Omental fat pad (tissue), 4 donors: ENCODE measurements around the gene TMEM8B. TPM values are rescaled to one million over a fixed set of nuclear protein-coding genes. Genes with fewer than 3 reads are reported as not detected.
A peak's percentile ranks its signal among the peaks of the same experiment; 100 is the strongest.
"Not testable (repeated sequence)": the region's sequence is repeated elsewhere in the genome, so short reads cannot be mapped to it uniquely, and the experiment has no call there.

ENCODE experiments used
- ATAC-seq: fragments of 150-250 bp; one replicate; pipeline ENCODE4 v1.9.1; 2016; ENCODE audit warnings: mild to moderate bottlenecking, moderate library complexity; ENCODE audit not compliant: low FRiP score
- DNase-seq: peaks from one replicate; pipeline ENCODE4 v3.0.0-alpha.2; 2019; ENCODE audit warnings: low spot score
- total RNA-seq, 4 donors: library from RNA; depleted of rRNA; stranded (reverse); fragments of >200 nt; gene quantifications; one replicate each; pipeline ENCODE4 v1.1.0, GENCODE V29; 2016
- TF ChIP-seq, protein P1 (sequence below), 3 donors: fragments of 450-650 bp; IDR thresholded peaks; one replicate each; pipeline ENCODE4 v1.5.1; 2016 to 2017; ENCODE audit warnings: antibody characterized with exemption in 3 of 3, mild to moderate bottlenecking in 3 of 3, moderate library complexity in 2 of 3

TMEM8B gene
- total RNA-seq, 4 donors from 2014 or later, result 2.7 to 13.2 (median 4.6) TPM

DNA sequence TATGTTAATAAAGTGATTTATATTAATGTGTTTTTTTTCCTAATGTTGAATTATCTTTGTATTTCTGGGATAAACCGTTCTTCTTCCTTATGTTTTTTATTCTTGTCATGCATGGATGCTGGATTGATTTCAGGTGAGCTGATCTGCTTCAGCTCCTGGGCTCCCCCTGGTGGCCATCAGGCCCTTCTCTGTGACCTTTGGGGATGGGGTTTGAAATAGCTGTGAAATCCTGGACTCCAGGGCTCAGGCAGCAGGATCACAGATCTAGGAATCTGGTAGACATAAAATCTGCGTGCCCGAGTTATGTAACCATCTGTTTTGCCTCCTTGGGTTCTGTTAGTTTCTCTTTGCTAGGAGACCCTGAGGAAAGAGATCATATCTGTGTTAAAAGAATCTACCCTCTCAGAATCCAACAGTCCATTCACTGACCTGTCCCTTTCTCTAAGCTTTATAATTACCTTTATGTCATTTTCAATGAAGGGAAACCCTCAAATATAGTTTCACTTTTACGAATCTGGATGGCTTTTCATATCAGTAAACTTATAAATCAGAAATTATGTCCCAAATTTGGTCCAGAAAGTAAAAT is 53.3 kb downstream of the TMEM8B start:
- DNase-seq, result peak; percentile 93
- TF ChIP-seq, protein P1, sequence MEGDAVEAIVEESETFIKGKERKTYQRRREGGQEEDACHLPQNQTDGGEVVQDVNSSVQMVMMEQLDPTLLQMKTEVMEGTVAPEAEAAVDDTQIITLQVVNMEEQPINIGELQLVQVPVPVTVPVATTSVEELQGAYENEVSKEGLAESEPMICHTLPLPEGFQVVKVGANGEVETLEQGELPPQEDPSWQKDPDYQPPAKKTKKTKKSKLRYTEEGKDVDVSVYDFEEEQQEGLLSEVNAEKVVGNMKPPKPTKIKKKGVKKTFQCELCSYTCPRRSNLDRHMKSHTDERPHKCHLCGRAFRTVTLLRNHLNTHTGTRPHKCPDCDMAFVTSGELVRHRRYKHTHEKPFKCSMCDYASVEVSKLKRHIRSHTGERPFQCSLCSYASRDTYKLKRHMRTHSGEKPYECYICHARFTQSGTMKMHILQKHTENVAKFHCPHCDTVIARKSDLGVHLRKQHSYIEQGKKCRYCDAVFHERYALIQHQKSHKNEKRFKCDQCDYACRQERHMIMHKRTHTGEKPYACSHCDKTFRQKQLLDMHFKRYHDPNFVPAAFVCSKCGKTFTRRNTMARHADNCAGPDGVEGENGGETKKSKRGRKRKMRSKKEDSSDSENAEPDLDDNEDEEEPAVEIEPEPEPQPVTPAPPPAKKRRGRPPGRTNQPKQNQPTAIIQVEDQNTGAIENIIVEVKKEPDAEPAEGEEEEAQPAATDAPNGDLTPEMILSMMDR (IDR thresholded peaks at IDR 0.05), result peak in 2 of 3 donors; percentile 39 to 88
- ATAC-seq, result peak; percentile 92

DNA sequence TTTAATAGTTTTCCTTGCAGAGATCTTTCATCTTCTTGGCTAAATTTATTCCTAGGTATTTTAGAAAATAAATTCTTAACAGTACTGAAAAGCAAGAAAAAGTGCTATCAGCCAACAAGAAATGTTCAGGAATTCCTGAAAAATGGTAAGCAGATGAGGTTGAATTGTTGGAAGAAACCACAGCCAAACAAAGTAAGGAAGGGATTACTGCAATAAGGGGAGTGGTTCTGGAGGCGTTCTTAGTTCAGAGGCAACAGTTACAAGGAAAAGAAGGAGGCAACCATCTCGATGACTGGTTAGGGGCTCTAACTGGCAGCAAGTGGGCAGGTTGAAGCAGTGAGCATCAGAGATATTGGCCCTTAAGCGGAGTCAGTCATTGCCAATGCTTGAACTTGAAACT is 54.0 kb downstream of the TMEM8B start:
- ATAC-seq, result peak; percentile 77
- DNase-seq, result no peak
- TF ChIP-seq, protein P1 (IDR thresholded peaks at IDR 0.05), result no peak

DNA sequence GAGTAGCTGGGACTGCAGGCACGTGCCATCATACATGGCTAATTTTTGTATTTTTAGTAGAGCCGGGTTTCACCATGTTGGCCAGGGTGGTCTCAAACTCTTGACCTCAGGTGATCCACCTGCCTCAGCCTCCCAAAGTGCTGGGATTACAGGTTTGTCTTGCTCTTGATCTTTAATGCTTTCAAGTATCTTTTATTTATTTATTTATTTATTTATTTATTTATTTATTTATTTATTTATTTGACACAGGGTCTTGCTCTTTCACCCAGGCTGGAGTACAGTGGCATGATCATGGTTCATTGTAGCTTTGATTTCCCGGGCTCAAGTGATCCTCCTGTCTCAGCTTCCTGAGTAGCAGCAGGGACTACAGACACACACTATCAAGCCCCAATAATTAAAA is 55.9 kb downstream of the TMEM8B start:
- ATAC-seq, DNase-seq: not testable (repeated sequence)

DNA sequence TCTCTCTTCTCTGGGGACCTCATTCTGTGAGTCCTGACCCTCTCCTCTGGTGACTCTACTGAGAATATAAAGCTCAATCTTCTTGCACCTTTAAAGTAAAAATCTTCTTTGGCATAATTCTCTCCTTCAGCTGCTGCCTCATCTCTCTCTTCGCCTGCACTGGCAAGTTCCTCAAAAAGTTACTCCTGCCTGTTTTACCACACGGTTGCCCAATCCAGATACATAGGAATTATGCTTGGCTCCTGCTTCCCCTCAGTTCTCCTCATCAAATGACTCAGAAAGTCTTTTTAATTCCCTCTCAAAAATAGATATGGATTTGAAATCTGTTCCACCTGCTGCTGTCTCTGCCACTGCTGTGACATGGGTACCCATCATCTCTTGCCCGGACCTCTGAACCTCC is 62.6 kb downstream of the TMEM8B start:
- DNase-seq, result no peak
- ATAC-seq, result no peak
- TF ChIP-seq, protein P1 (IDR thresholded peaks at IDR 0.05), result no peak

DNA sequence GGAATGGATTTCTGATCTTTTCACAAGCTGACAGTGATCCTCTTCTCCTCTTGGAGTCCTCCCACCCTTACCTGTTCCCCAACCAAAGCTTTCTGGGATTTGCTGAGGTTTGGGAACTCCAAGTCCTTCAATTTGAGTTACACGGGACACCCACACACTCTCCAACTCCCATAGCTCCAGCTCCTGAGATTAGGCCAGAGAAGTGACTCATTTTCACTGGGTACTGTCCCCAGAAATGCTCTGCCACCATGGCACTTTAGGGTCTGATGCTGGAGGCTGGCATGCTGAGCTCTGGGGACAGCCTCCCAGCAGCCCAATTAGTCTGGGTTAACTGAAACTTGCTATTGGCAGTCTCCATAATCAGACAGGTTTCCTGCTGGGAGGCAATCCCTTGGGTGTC is 63.0 kb downstream of the TMEM8B start:
- TF ChIP-seq, protein P1 (IDR thresholded peaks at IDR 0.05), result no peak
- ATAC-seq, result no peak
- no peak for DNase-seq

DNA sequence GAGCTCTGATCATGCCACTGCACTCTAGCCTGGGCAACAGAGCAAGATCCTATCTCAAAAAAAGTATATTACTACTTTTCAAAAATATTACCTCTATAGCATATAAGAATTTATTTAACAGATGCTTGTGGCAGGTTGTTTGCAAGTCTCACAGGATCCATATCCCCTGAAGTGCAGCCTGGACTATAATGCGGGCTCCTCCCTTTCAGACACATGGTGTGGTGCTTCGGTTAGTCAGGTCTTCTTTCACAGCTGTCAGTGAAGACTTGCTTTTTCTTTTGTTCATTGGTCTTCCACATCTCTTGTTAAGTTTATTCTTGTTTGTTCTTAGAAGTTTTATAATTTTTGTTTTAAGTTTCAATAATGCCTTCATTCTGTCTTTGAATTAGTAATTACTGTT is 67.5 kb downstream of the TMEM8B start:
- ATAC-seq, result no peak
- DNase-seq, result no peak
- TF ChIP-seq, protein P1 (IDR thresholded peaks at IDR 0.05), result no peak

DNA sequence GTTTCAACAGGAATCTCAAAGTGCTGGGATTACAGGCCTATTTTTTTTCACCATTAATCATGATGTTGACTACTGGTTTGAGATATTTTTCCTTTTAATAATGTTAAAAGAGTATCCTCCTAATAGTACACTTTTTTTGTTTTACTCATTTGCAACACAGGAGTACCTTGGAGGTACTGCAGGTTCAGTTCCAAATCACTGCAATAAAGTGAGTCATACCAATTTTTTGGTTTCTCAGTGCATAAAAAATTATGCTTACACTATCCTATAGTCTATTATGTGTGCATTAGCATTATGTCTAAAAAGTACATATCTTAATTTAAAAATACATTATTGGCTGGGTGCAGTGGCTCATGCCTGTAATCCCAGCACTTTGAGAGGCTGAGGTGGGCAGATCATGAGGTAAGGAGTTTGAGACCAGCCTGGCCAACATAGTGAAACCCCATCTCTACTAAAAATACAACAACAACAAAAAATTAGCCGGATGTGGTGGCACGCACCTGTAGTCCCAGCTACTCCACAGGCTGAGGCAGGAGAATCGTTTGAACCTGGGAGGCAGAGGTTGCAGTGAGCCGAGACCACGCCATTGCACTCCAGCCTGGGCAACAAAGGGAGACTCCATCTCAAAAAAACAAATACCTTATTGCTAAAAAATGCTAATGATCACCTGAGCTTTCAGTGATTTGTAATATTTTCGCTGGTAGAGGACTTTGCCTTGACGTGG is 68.5 kb downstream of the TMEM8B start:
- DNase-seq, ATAC-seq: not testable (repeated sequence)

DNA sequence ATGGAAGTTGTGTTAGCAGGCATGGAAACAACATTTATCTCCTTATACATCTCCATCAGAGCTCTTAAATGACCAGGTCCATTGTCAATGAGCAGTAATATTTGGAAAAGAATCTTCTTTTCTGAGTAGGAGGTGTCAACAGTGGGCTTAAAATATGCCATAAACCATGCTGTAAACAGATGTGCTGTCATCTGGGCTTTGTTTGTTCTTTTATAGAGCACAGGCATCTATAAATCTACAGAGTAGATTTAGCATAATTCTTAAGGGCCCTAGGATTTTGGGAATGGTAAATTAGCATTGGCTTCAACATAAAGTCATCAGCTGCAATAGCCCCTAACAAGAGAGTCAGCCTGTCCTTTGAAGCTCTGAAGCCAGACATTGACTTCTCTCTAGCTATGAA is 69.3 kb downstream of the TMEM8B start:
- DNase-seq (no peak), ATAC-seq (no peak)
- TF ChIP-seq, protein P1 (IDR thresholded peaks at IDR 0.05), result no peak
